Measurements from ENCODE around the gene ST6GALNAC5. TPM values are rescaled to one million over a fixed set of nuclear protein-coding genes. Genes with fewer than 3 reads are reported as not detected.

Gene ST6GALNAC5
- total and polyA plus RNA-seq, 2 of the 13 experiments (the other 11 are each of a cell fraction or from before 2014, with no cell fraction given), result not detected

- H3K4me2 ChIP-seq (ENCODE audit: low read depth, low read length), result no peak overlapping the region
- DNase-seq (ENCODE audit: low spot score), result no peak
- no peak overlapping the region for H3K9ac ChIP-seq (ENCODE audit: insufficient read depth, low read depth, low read length)
- H3K27ac ChIP-seq (ENCODE audit: extremely low read length, insufficient read depth, low read length), result no peak overlapping the region
- H3K27me3 ChIP-seq (ENCODE audit: control insufficient read depth in 1 of 2, insufficient read depth in 2 of 2, low read length in 2 of 2), result no peaks in the 10 kb centered on the region
- no peaks in the 10 kb centered on the region for H4K20me1 ChIP-seq (ENCODE audit: insufficient read depth, low read length)
- no peaks in the 10 kb centered on the region for H3K4me1 ChIP-seq (ENCODE audit: insufficient read depth, low read length)
- no peaks in the 10 kb centered on the region for H3K79me2 ChIP-seq (ENCODE audit: insufficient read depth, low read length)
- 54% methylated on average over 2 of the region's 2 CpGs for WGBS (ENCODE audit: low lambda C conversion rate)
- no peaks in the 10 kb centered on the region for H3K9me3 ChIP-seq (ENCODE audit: low read length)
- in situ Hi-C loops (cut with HindIII; ENCODE audit: extremely low pct_ligation_motif_present, low pct_unique_long_range_greater_than_20kb), result no loop called here
- no TSS peak for BruUV-seq (replicated peaks)
- intact Hi-C loops (cut with micrococcal nuclease; ENCODE audit: unreplicated experiment), result no loop called here
- FAIRE-seq, result no peak
- no peak overlapping the region for H2AFZ ChIP-seq (ENCODE audit: low read length)
- H3K36me3 ChIP-seq (replicated peaks in 1 of 2; ENCODE audit: control insufficient read depth in 1 of 2, insufficient read depth in 2 of 2, low read length in 2 of 2), result no peaks in the 10 kb centered on the region
- ATAC-seq, result no peak
- no peak overlapping the region for H3K4me3 ChIP-seq (replicated peaks in 1 of 3; ENCODE audit: insufficient read depth in 1 of 3, low read depth in 2 of 3, low read length in 3 of 3)
- CTCF ChIA-PET (ENCODE audit: low intra/inter-chr PET ratio, low total read pairs), result no interaction called here
- POLR2A ChIA-PET, result no interaction called here
- TF ChIP-seq ZNF446 (CRISPR knock-in tag; IDR thresholded peaks at IDR 0.05), result no peak
- no peak for TF ChIP-seq DNMT3B (CRISPR knock-in tag; conservative IDR thresholded peaks at IDR 0.05)
- TF ChIP-seq ZNF670 (CRISPR knock-in tag; IDR thresholded peaks at IDR 0.05; ENCODE audit: borderline replicate concordance), result no peak
- no peak for TF ChIP-seq RXRB (CRISPR knock-in tag; IDR thresholded peaks at IDR 0.05; ENCODE audit: borderline replicate concordance)
- TF ChIP-seq NFAT5 (CRISPR knock-in tag; IDR thresholded peaks at IDR 0.05), result no peak
- TF ChIP-seq ZMYM3 (CRISPR knock-in tag; IDR thresholded peaks at IDR 0.05), result no peak
- no peak for TF ChIP-seq ZNF878 (CRISPR knock-in tag; IDR thresholded peaks at IDR 0.05)
- TF ChIP-seq PPARG (CRISPR knock-in tag; conservative IDR thresholded peaks at IDR 0.05), result no peak
- no peak for TF ChIP-seq KDM6A (CRISPR knock-in tag; IDR thresholded peaks at IDR 0.05; ENCODE audit: low read depth)
- TF ChIP-seq ZNF460 (CRISPR knock-in tag; IDR thresholded peaks at IDR 0.05; ENCODE audit: borderline replicate concordance), result no peak
- TF ChIP-seq ZNF17 (CRISPR knock-in tag; IDR thresholded peaks at IDR 0.05), result no peak
- no peak for TF ChIP-seq KLF16 (CRISPR knock-in tag; IDR thresholded peaks at IDR 0.05)
- TF ChIP-seq TMF1 (CRISPR knock-in tag; IDR thresholded peaks at IDR 0.05; ENCODE audit: low read depth), result no peak
- TF ChIP-seq ZFY (CRISPR knock-in tag; IDR thresholded peaks at IDR 0.05), result no peak
- TF ChIP-seq WIZ (CRISPR knock-in tag; IDR thresholded peaks at IDR 0.05), result no peak
- TF ChIP-seq ZBTB34 (CRISPR knock-in tag; IDR thresholded peaks at IDR 0.05), result no peak
- no peak for TF ChIP-seq ZNF550 (CRISPR knock-in tag; IDR thresholded peaks at IDR 0.05; ENCODE audit: borderline replicate concordance)
Observed at GRCh38 chr1:77089756-77090155, 222.5 kb downstream of the ST6GALNAC5 start.

Data from HepG2 (cell line).